Measurements from ENCODE around the gene CCL16. TPM values are rescaled to one million over a fixed set of nuclear protein-coding genes. Genes with fewer than 3 reads are reported as not detected.

CCL16 gene
- total RNA-seq (ENCODE audit: unreplicated experiment): not detected
- long read RNA-seq: 0 reads

- peaks cover 6% of the 10 kb centered on the region for H3K27me3 Mint-ChIP-seq (ENCODE audit: unreplicated experiment)
- TF ChIP-seq CTCF (IDR thresholded peaks at IDR 0.05; ENCODE audit: unreplicated experiment): no peak
These were observed at the start of gene CCL16 for GRCh38 chr17:35981246-35981645. Gene CCL16 (minus strand): TSS chr17:35981497. CDS start chr17:35981420, 77 bp downstream.

GRCh38 chr17:36030956-36031355 is 49.7 kb upstream of the CCL16 start:
- Mint-ChIP-seq H3K36me3 (ENCODE audit: low read depth, unreplicated experiment) (no peaks in the 10 kb centered on the region), H3K4me3 (ENCODE audit: unreplicated experiment) (no peak overlapping the region), H3K4me1 (ENCODE audit: unreplicated experiment) (peaks cover 13% of the 10 kb centered on the region), H3K27me3 (ENCODE audit: unreplicated experiment) (peaks cover 4% of the 10 kb centered on the region), H3K9me3 (ENCODE audit: unreplicated experiment) (no peaks in the 10 kb centered on the region), H3K27ac (ENCODE audit: unreplicated experiment) (no peak overlapping the region)
- no peak for DNase-seq (ENCODE audit: low spot score)
- no peak for TF ChIP-seq CTCF (IDR thresholded peaks at IDR 0.05; ENCODE audit: unreplicated experiment)

More at GRCh38 chr17:35981246-35981645, at the start of gene CCL16:
- no peak for DNase-seq (ENCODE audit: low spot score)
- Mint-ChIP-seq H3K4me3 (ENCODE audit: unreplicated experiment) (no peak within 1 kb of the TSS), H3K27ac (ENCODE audit: unreplicated experiment) (no peak within 1 kb of the TSS), H3K4me1 (ENCODE audit: unreplicated experiment) (peaks cover 8% of the 10 kb centered on the region), H3K36me3 (ENCODE audit: low read depth, unreplicated experiment) (no peaks in the 10 kb centered on the region), H3K9me3 (ENCODE audit: unreplicated experiment) (no peaks in the 10 kb centered on the region)

- no peak for TF ChIP-seq CTCF (IDR thresholded peaks at IDR 0.05; ENCODE audit: unreplicated experiment)
- Mint-ChIP-seq H3K4me3 (ENCODE audit: unreplicated experiment) (no peak overlapping the region), H3K27me3 (ENCODE audit: unreplicated experiment) (peaks cover 4% of the 10 kb centered on the region), H3K9me3 (ENCODE audit: unreplicated experiment) (no peaks in the 10 kb centered on the region), H3K36me3 (ENCODE audit: low read depth, unreplicated experiment) (no peaks in the 10 kb centered on the region), H3K4me1 (ENCODE audit: unreplicated experiment) (peaks cover 13% of the 10 kb centered on the region), H3K27ac (ENCODE audit: unreplicated experiment) (no peak overlapping the region)
- no peak for DNase-seq (ENCODE audit: low spot score)
These were observed 46.5 kb upstream of the CCL16 start for GRCh38 chr17:36027761-36028160.

- Mint-ChIP-seq H3K9me3 (ENCODE audit: unreplicated experiment) (no peaks in the 10 kb centered on the region), H3K36me3 (ENCODE audit: low read depth, unreplicated experiment) (no peaks in the 10 kb centered on the region), H3K27me3 (ENCODE audit: unreplicated experiment) (no peaks in the 10 kb centered on the region), H3K27ac (ENCODE audit: unreplicated experiment) (no peak overlapping the region), H3K4me3 (ENCODE audit: unreplicated experiment) (no peak overlapping the region), H3K4me1 (ENCODE audit: unreplicated experiment) (no peaks in the 10 kb centered on the region)
- no peak for DNase-seq (ENCODE audit: low spot score)
- no peak for TF ChIP-seq CTCF (IDR thresholded peaks at IDR 0.05; ENCODE audit: unreplicated experiment)
These were observed 43.0 kb upstream of the CCL16 start for GRCh38 chr17:36024106-36024869.

GRCh38 chr17:36019423-36019822 is 38.1 kb upstream of the CCL16 start:
- Mint-ChIP-seq H3K4me1 (ENCODE audit: unreplicated experiment) (peaks cover 11% of the 10 kb centered on the region), H3K36me3 (ENCODE audit: low read depth, unreplicated experiment) (no peaks in the 10 kb centered on the region), H3K27me3 (ENCODE audit: unreplicated experiment) (no peaks in the 10 kb centered on the region), H3K9me3 (ENCODE audit: unreplicated experiment) (no peaks in the 10 kb centered on the region), H3K27ac (ENCODE audit: unreplicated experiment) (no peak overlapping the region), H3K4me3 (ENCODE audit: unreplicated experiment) (no peak overlapping the region)
- no peak for TF ChIP-seq CTCF (IDR thresholded peaks at IDR 0.05; ENCODE audit: unreplicated experiment)
- DNase-seq (ENCODE audit: low spot score): no peak

All from endothelial cell (in vitro differentiated cells).